ENCODE data around the gene RSRC1. TPM values are rescaled to one million over a fixed set of nuclear protein-coding genes. Genes with fewer than 3 reads are reported as not detected.

The RSRC1 gene
- total RNA-seq, 1 donor from 2014 or later = 80.5 TPM

GRCh38 chr3:158522221-158523136 is 412.6 kb downstream of the RSRC1 start:
- Mint-ChIP-seq H3K4me3 (no peak overlapping the region), H3K9me3 (peaks cover under 1% of the 10 kb centered on the region), H3K36me3 (no peaks in the 10 kb centered on the region), H3K4me1 (no peaks in the 10 kb centered on the region), H3K27me3 (ENCODE audit: insufficient read depth, low read depth) (no peaks in the 10 kb centered on the region), H3K27ac (no peak overlapping the region)
- no peak for DNase-seq (ENCODE audit: low spot score)
- H3K9me3 ChIP-seq (ENCODE audit: low read depth) = no peaks in the 10 kb centered on the region
- H4K20me1 ChIP-seq (ENCODE audit: low read depth) = no peaks in the 10 kb centered on the region
- no peaks in the 10 kb centered on the region for H3K4me1 ChIP-seq
- H3K4me2 ChIP-seq = no peak overlapping the region
- H3K4me3 ChIP-seq = no peak overlapping the region
- H3K27me3 ChIP-seq = no peaks in the 10 kb centered on the region
- TF ChIP-seq EZH2 (IDR thresholded peaks at IDR 0.05) (no peak), EZH2phosphoT487 (IDR thresholded peaks at IDR 0.05) (no peak), CTCF (IDR thresholded peaks at IDR 0.05) (no peak)
- H3K36me3 ChIP-seq = no peaks in the 10 kb centered on the region
- H3F3A ChIP-seq (ENCODE audit: low read depth) = no peaks in the 10 kb centered on the region
- H3K9ac ChIP-seq = no peak overlapping the region
- H3K79me2 ChIP-seq (ENCODE audit: low read depth) = no peaks in the 10 kb centered on the region
- H2AFZ ChIP-seq (replicated peaks) = no peak overlapping the region
- no peak overlapping the region for H3K27ac ChIP-seq

GRCh38 chr3:158528076-158528674 is 418.3 kb downstream of the RSRC1 start:
- Histone ChIP-seq H3K9me3 (ENCODE audit: low read depth) (no peaks in the 10 kb centered on the region), H3F3A (ENCODE audit: low read depth) (no peaks in the 10 kb centered on the region), H3K4me3 (no peak overlapping the region), H3K4me1 (no peaks in the 10 kb centered on the region), H3K27me3 (no peaks in the 10 kb centered on the region), H2AFZ (replicated peaks) (no peak overlapping the region), H4K20me1 (ENCODE audit: low read depth) (no peaks in the 10 kb centered on the region), H3K9ac (no peak overlapping the region), H3K4me2 (no peak overlapping the region), H3K79me2 (ENCODE audit: low read depth) (no peaks in the 10 kb centered on the region), H3K36me3 (no peaks in the 10 kb centered on the region), H3K27ac (no peak overlapping the region)
- DNase-seq (ENCODE audit: low spot score) = no peak
- no peak overlapping the region for H3K27ac Mint-ChIP-seq
- H3K9me3 Mint-ChIP-seq = no peaks in the 10 kb centered on the region
- H3K27me3 Mint-ChIP-seq (ENCODE audit: insufficient read depth, low read depth) = no peaks in the 10 kb centered on the region
- H3K4me3 Mint-ChIP-seq = no peak overlapping the region
- TF ChIP-seq EZH2phosphoT487 (IDR thresholded peaks at IDR 0.05) (no peak), CTCF (IDR thresholded peaks at IDR 0.05) (no peak), EZH2 (IDR thresholded peaks at IDR 0.05) (no peak)
- no peaks in the 10 kb centered on the region for H3K4me1 Mint-ChIP-seq
- no peaks in the 10 kb centered on the region for H3K36me3 Mint-ChIP-seq

- Mint-ChIP-seq H3K9me3 (no peaks in the 10 kb centered on the region), H3K27me3 (ENCODE audit: insufficient read depth, low read depth) (no peaks in the 10 kb centered on the region), H3K36me3 (no peaks in the 10 kb centered on the region), H3K27ac (no peak overlapping the region), H3K4me3 (no peak overlapping the region), H3K4me1 (no peaks in the 10 kb centered on the region)
- H2AFZ ChIP-seq (replicated peaks) = no peak overlapping the region
- no peak overlapping the region for H3K9ac ChIP-seq
- TF ChIP-seq CTCF (IDR thresholded peaks at IDR 0.05) (no peak), EZH2 (IDR thresholded peaks at IDR 0.05) (no peak), EZH2phosphoT487 (IDR thresholded peaks at IDR 0.05) (no peak)
- H3F3A ChIP-seq (ENCODE audit: low read depth) = no peaks in the 10 kb centered on the region
- no peak overlapping the region for H3K27ac ChIP-seq
- H4K20me1 ChIP-seq (ENCODE audit: low read depth) = no peaks in the 10 kb centered on the region
- H3K4me3 ChIP-seq = no peak overlapping the region
- H3K4me1 ChIP-seq = no peaks in the 10 kb centered on the region
- DNase-seq (ENCODE audit: low spot score) = no peak
- H3K36me3 ChIP-seq = no peaks in the 10 kb centered on the region
- H3K4me2 ChIP-seq = no peak overlapping the region
- no peaks in the 10 kb centered on the region for H3K79me2 ChIP-seq (ENCODE audit: low read depth)
- no peaks in the 10 kb centered on the region for H3K27me3 ChIP-seq
- no peaks in the 10 kb centered on the region for H3K9me3 ChIP-seq (ENCODE audit: low read depth)
Observed at GRCh38 chr3:158531334-158531733, 421.4 kb downstream of the RSRC1 start.

Data from neural progenitor cell (in vitro differentiated cells).